GM18868 (cell line): ENCODE measurements around the gene ARHGEF3.
"Not testable (repeated sequence)": the region's sequence is repeated elsewhere in the genome, so short reads cannot be mapped to it uniquely, and the experiment has no call there.

ENCODE experiments used
- ATAC-seq: cut with Tn5 transposase; IDR thresholded peaks from one replicate; pipeline ENCODE4 v1.9.1; 2021; ENCODE audit warnings: mild to moderate bottlenecking, moderate library complexity; ENCODE audit not compliant: unreplicated experiment

Gene ARHGEF3

DNA sequence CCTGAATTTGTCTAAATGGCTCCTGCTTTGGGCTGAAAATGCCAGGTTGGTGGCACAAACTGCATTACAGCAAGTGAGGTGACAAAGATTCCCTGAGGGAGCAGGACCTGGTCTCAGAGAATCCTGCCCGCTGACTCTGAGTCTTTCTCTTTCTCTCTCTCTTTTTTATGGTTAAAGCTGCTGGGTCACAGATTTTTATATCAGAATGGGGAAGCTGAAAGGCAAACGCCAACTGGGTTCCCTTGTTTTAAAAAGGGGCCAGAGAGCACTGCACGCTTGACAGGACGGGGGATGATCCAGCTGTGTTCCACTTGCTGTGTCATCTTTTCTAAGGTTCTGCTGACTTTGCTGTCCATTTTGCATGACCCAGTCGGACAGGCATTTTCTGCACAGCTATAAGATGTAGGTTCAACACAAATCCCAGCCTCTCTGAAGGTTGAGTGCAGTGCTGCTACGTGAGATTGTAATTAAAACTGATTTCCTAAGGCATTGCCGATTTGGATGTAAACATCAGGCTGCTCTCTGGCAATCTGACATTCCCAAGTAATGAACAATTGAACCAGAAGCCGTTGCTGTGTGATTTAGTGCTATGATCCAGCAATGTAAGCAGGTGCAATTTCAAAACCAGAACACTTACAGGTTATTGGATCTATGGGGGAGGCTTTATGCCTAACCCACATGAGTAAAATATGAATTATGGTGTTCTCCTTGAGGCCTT, 25.8 kb downstream of the ARHGEF3 start:
- ATAC-seq = no peak

GRCh38 chr3:56775445-56775837, 26.3 kb downstream of the ARHGEF3 start:
- ATAC-seq = no peak

GRCh38 chr3:56773986-56774385, 27.8 kb downstream of the ARHGEF3 start:
- no peak for ATAC-seq

DNA sequence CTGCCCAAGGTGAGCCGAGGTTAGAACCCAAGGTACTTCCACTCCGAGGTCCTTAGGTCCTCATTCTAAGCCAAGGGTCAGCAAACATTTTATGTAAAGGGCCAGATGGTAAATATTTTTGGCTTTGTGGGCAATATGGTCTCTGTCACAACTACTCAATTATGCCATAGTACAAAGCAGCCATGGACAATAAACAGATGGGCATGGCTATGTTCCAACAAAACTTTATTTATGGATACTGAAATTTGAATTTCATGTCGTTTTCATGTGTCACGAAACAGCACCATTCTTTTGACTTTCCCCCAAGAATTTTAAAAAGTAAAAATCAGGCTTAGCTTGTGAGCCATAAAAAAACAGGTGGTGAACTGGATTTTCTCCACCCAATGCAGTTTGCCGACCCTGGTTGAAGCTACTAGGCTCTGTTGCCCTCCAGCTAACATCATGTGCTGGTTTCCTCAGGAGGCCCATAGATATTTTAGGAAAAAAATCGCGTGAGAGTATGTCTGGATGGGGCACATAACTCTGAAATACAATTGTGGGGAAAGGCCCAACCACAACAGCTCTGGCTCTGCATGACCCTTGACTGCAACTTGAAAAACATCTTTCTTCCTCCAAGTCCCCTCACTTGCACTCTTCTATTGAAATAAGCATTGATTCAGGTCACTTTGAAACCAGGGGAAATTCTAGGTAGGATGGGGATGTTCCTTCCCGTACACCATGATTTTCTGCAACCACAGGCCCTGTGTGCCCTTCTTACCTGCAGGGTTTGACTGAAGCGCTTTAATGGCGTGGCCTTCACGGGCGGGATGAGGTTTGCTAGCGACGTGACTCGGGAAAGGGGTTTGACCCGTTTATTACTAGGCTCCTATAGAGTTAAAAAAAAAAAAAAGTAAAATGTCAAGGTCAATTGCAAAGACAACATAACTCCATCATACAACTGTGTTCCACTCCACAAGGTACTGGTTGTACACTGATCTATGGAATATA, 28.5 kb downstream of the ARHGEF3 start:
- peak; percentile 65 for ATAC-seq

- ATAC-seq = no peak
These were observed 30.4 kb downstream of the ARHGEF3 start for GRCh38 chr3:56771376-56771775.

DNA sequence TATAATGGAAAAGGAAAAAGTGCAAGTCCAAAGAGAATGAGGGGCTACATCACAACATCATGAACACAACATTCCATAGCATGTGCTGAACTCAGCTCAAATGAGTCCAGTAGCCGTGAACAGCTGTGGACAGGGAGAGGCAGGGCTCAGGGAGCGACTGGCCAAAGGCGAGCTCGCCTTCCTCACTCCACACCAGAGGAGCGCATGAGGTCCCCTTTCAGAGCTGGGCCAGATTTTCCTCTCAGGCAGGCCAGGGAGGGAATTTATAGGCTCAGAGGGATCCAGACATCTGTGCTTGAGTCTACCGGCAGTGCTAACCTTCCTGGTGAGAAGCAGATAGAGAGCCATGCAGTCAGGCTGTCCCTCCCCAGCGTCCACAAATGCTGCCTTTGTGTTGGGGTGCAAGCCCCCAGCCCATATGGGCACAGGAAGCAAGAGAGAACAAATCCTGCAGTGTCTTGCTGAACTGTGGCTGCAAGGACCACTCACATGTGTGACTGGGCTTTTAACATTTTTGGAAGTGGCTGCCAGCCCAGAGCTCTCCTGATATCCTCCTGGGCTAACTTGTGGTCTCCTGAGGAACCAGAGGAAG, 32.5 kb downstream of the ARHGEF3 start:
- ATAC-seq = no peak

- no peak for ATAC-seq
These were observed 36.7 kb downstream of the ARHGEF3 start for GRCh38 chr3:56764904-56765547.

DNA sequence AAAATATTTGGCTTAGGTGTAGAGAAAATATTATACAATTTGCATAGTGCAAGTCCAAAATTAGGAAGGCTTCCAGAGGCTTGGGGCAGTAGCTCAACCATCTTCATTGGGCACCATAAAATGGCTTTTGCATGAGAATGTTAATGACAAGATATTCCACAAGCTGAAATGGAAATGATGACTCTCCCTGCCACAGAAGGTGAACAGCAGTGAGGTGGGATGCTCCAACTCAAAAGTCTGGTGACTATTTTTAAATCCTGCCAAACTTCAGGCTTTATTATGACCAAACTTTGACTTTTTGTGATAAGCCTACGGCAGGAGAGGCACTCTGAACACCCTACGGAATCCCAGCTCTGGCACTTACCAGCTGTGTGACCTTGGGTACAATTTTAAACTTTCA, 37.6 kb downstream of the ARHGEF3 start:
- ATAC-seq = no peak

DNA sequence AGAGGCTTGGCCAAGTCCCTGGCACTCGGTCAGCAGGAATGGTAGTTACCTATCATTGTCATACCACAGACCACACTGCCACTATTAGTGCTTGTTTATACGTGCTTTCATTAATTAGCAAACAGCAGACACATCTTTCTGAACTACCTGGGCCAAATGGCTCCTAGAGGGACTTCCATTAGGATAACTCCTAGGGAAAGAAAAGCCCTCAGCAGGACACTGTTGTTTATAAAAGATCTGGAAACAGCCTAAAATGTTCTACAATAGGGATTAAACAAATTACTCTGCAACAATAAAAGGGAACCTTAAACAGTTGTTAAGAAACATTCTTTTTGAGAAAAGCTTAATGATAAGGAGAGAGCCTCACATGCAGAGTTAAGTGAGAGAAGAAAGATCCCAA, 38.5 kb downstream of the ARHGEF3 start:
- ATAC-seq = no peak

DNA sequence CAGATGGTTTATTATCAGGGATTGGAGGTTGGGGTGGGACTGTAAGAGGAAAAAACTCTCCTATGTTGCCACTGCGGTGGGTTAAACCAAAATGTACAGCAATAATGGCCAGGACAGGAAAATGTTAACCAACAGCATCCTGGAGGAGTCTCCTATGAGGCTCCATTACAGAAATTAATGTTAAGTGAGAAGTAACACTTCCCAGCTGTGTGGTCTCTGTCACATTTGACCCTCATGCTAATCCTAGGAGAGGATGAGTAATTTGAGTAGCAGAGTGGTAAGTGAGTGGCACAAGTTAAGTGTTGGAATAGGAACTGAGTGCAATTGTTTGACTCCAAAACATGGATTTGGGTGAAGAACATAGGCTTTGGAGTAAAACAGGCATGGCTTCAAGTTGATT, 39.0 kb downstream of the ARHGEF3 start:
- no peak for ATAC-seq

DNA sequence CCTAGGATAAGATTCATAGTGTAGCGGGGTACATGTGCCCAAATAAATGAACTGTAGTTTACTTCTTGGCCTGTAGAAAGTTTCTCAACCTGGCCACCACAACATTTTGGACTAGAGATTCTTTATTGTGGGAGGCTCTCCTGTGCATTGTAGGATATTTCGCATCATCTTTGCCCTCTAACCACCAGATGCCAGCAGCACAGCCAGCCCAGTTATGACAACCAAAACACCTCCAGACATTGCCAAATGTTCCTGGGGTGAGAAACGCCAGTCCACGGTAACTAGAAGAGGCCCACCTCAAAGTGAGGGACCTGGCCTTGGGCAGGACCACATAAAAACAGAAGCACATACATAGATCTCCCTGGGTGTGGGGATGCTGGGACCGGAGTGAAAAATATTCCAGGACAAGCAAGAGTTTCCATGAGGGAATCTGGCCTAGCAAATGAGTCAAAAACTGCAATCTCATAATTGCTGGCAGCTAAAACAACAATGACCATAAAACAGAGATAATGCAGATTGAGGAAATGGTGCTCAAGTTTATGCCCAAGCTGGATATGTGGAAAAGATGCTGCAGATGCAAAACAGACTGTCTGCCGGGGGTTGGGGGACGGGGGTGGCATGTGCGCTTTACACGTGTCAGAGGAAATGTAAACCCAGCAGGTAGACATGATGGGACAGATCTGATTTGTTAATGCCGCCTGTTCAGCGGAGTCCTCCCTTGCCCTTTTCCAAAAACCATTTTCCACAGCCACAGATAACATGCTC, 39.7 kb downstream of the ARHGEF3 start:
- ATAC-seq = no peak

GRCh38 chr3:56761023-56761422, 40.7 kb downstream of the ARHGEF3 start:
- no peak for ATAC-seq

DNA sequence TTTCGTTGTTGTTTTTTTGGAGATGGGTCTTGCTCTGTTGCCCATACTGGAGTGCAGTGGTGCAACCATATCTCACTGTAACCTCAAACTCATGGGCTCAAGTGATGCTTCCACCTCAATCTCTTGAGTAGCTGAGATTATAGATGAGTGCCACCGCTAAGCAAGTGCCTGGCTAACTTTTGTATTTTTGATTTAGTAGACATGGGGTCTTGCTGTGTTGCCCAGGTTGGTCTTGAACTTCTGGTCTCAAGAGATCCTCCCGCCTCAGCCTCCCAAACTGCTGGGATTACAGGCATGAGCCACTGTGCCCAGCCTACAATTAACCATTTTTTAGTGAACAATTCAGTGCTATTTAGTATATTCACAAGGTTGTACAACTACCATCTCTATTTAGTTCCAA, 42.2 kb downstream of the ARHGEF3 start:
- ATAC-seq = no peak

DNA sequence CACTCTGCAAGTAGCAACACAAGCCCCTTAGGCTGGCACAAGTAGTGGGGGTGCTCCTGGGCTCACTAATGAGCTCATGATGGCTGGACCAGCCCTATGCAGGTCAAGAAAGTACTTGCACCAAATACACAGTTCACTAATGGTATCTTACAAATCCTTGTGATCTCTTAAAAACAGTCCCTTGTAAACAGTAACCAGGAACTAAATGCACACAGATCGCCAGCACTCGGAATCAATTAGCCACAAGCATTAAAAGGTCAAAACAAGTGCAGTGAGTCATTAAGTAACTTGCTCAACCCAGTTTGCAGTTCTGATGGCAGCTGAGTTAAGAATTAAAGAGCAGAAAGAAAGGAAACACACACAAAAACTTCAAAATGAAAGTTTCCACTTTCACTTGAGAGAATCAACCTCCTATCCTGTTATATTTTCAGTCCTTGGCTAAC, 43.2 kb downstream of the ARHGEF3 start:
- peak; percentile 75 for ATAC-seq

GRCh38 chr3:56758042-56758441, 43.7 kb downstream of the ARHGEF3 start:
- ATAC-seq = not testable (repeated sequence)

DNA sequence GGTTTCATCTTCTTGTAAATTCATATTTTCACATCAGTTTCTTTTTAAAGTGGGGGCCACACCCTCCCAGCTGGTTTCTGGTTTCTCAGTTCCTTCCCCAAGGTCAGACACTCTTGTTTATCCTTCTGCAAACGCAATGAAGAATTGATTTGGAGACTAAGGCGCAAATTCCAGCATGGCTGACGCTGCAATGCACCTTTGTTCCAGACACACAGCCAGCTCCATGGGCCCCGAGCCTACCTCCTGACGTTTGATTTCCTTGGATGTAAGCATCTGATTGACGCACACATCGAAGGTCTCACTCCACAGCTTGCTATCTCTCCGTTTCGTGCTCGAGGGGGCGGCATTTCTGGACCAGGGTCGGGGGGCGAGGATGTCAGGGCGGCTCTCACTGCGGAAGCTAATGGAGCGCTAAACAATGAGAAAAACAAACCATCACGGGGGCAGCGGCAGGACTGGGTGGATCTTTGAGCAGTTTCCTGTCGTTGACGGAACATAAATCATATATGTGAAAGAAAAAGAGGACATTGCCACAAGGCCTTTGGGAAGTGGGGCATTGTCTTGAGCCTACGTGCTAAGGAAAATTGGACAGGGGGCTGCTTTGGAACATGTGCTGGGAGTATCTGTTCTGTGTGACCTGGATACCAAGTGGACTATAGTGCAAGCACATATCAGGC, 46.9 kb downstream of the ARHGEF3 start:
- no peak for ATAC-seq

DNA sequence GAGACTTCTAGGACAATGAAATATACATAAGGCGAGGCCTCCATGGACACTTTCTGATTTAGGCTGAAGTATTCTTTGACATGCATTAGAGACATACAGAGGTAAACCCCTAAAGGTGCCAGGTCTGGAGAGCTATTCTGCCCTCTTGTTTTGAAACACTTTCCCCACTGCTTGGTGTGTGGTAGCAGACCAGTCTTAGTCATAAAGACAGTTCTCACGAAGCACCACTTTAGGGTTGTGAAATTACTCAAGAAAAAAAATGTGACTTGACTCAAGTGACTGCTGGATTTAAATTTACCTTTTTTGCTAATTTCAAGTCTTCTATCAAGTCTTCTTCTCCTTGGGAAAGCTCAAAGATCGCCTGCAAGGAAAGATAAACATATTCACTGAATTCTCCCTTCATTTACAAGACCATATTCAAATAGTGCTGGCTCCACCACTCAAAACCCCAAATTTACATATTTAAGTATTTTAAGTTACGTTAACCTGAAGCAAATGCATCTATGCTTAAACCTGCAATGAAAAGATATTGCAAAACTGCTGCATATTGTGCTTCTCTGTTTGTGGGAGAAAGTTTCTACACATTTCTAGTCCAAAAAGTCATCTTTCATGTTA, 48.4 kb downstream of the ARHGEF3 start:
- peak; percentile 92 for ATAC-seq

GRCh38 chr3:56751056-56751707, 50.6 kb downstream of the ARHGEF3 start:
- no peak for ATAC-seq
